Esophagus squamous epithelium (tissue), 5 donors: ENCODE data around the gene ACD. TPM values are rescaled to one million over a fixed set of nuclear protein-coding genes. Genes with fewer than 3 reads are reported as not detected.
A peak's percentile ranks its signal among the peaks of the same experiment; 100 is the strongest.

Source experiments
- DNase-seq: peaks from one replicate; lab custom pipeline; 2025; lab: John Stamatoyannopoulos, UW
- H3K27ac ChIP-seq, 4 donors: fragments of 200-600 bp; sonication (generic); one replicate each; pipeline ENCODE4 v1.5.1; 2016 to 2019; ENCODE audit warnings: mild to moderate bottlenecking in 1 of 4
- H3K27me3 ChIP-seq, 4 donors: fragments of 200-600 bp; sonication (generic); 1 replicate in 3 of 4; 2 replicates in 1 of 4; pipeline versions ENCODE4 v1.5.1 to v1.6.0; 2017 to 2021; ENCODE audit warnings: antibody characterized with exemption in 1 of 4
- H3K36me3 ChIP-seq, 3 donors: fragments of 200-600 bp; sonication (generic); one replicate each; pipeline ENCODE4 v1.5.1; 2016 to 2019
- H3K4me1 ChIP-seq, 3 donors: fragments of 200-600 bp; sonication (generic); one replicate each; pipeline ENCODE4 v1.5.1; 2017 to 2019
- H3K4me3 ChIP-seq, 4 donors: fragments of 200-600 bp; sonication (generic); 1 replicate in 3 of 4; 2 replicates in 1 of 4; pipeline ENCODE4 v1.5.1; 2016 to 2019; ENCODE audit warnings: mild to moderate bottlenecking in 2 of 4, moderate library complexity in 1 of 4
- H3K9me3 ChIP-seq, 3 donors: fragments of 200-600 bp; sonication (generic); one replicate each; pipeline ENCODE4 v1.5.1; 2016 to 2019
- CTCF ChIP-seq, 6 experiments: fragments of 450-650 bp in 4 of 6; fragments of 200-600 bp in 2 of 6; sonication (generic) in 2 of 6; IDR thresholded peaks; one replicate each; pipeline ENCODE4 v1.5.1; 2016 to 2019; ENCODE audit warnings: antibody characterized with exemption in 6 of 6, mild to moderate bottlenecking in 4 of 6, moderate library complexity in 4 of 6
- POLR2A ChIP-seq, 4 donors: fragments of 450-650 bp; IDR thresholded peaks; one replicate each; pipeline ENCODE4 v1.6.1; 2017; ENCODE audit warnings: antibody characterized with exemption in 4 of 4, mild to moderate bottlenecking in 4 of 4, moderate library complexity in 3 of 4
- WGBS, 2 donors: methylation state at CpG; one replicate each; pipeline ENCODE4 v1.1.5; 2018; 5-methylcytosine and 5-hydroxymethylcytosine counted together
- intact Hi-C: fragments of 100-400 bp; cut with DNase I; formaldehyde crosslinking; loops from one replicate; pipeline ENCODE4 v1.15.0; 2022
- total RNA-seq, 4 donors: library from RNA; depleted of rRNA; stranded (reverse); fragments of >200 nt; gene quantifications; one replicate each; pipeline ENCODE4 v1.1.0, GENCODE V29; 2016
- donor health status: DM: yes; HTN: yes; CAD: no.

The ACD gene
- total RNA-seq, 4 donors from 2014 or later, result 5.7 to 18.7 (median 8.8) TPM

DNA sequence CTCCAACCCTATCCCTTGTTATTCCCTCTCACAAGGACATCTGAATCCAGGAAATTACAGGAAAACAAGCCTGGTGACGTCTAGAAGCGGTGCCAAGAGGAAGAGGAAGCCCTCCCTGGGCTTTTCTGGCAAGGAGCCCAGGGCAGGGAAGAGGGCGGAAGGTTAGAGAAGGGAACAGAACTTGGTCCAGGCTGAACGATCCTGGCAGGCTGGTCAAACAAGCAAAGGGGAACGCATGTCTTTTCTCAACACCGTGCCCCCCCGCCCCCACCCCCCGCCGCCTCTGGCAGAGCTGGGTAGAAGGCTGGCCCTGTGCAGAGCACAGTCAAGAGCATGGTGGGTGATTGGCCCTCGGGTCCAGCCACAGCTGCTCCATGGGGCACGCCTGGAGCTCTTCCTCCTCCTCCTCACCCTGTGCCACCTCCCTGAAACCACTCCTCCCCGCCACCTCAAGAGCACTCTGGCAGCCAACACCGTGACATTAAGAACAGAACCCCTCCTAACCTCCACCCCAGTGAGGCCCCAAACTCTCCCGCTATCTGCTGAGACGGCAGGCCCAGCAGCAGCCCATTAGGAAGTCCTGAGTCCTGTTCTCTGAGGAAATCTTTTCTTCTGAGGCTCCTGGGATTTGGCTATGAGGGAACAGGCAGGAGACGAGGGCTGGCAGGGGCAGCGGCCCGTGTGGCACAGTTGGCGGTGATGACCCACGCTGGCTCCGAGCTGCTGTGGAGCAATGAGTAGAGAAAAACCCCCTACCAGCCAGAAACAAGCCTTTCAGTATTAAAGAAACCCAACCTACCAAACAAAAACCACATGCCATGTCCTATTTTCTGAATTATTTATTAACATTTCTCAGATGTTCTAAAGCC lies 13.9 kb upstream of the ACD start:
- 23 to 41% methylated on average over 15 to 20 of the region's 21 CpGs for WGBS, 2 donors
- H3K27me3 ChIP-seq, result no peaks in the 10 kb centered on the region
- no peak for DNase-seq
- peaks cover 0 to 12% (median 0%) of the 10 kb centered on the region in 3 donors for H3K36me3 ChIP-seq
- intact Hi-C loops, result loop anchor here (10.0 kb wide), 1 partner anchor 141 kb away; no protein-coding TSS in a partner anchor
- no peak for TF ChIP-seq CTCF (IDR thresholded peaks at IDR 0.05)
- no peak for TF ChIP-seq POLR2A (IDR thresholded peaks at IDR 0.05)
- H3K9me3 ChIP-seq, result no peaks in the 10 kb centered on the region
- no peak overlapping the region for H3K4me3 ChIP-seq
- peak overlapping the region; percentile 68 to 86 (median 77) for H3K27ac ChIP-seq
- H3K4me1 ChIP-seq, result peaks cover 30 to 70% (median 44%) of the 10 kb centered on the region in 3 donors

DNA sequence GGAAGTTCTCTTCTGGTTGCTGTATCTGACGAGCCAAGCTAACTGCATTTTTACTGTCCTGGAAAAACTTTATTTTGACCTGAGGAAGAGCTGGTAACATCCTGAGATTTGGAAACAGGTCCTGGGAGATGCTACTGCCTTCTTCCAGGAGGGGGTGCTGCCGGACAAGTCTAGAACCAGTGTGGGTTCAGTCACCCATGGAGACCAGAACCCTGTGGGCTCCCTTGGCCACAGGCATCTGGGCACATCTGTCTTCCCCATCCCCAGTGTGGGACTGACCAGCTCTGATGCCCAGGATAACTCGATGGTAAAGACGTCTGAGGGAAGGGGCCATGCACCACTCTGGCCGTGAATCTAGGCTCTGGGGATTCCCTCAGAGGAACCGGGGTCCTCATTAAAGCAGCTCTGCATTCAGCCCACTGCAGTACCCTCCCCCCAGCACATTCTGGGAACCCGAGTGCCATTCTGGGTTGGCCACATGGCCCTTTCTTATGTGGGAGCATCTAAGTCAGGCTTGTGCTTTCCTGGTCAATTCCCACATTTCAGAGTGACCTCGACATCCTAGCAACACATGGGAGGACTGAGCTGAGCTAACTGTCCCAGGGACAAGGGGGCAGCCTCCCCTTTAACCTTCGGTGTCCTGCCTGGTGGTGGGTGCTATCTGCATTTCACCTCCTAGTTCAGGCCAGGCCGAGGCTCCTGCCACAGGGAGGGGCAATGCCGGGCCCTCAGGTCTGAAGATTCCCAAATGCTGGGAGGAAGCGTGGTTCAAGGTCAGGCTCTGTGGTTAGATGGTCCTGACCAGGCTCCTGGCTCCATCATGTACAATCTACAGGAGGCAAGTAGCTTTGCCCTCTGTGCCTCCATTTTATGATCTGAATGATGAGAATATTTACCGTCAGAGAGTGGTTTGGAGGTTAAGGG lies 12.9 kb upstream of the ACD start:
- TF ChIP-seq POLR2A (IDR thresholded peaks at IDR 0.05) (no peak), CTCF (IDR thresholded peaks at IDR 0.05) (peak; percentile 48 to 87 (median 63))
- 20 to 43% methylated on average over 1 to 9 of the region's 13 CpGs for WGBS, 2 donors
- intact Hi-C loops, result loop anchor here (10.0 kb wide), 1 partner anchor 142 kb away; no protein-coding TSS in a partner anchor
- Histone ChIP-seq H3K27ac (peak overlapping the region; percentile 68 to 86 (median 77)), H3K27me3 (no peaks in the 10 kb centered on the region), H3K9me3 (no peaks in the 10 kb centered on the region), H3K4me3 (no peak overlapping the region), H3K36me3 (peaks cover 0 to 12% (median 0%) of the 10 kb centered on the region in 3 donors), H3K4me1 (peaks cover 33 to 70% (median 48%) of the 10 kb centered on the region in 3 donors)
- DNase-seq, result no peak

GRCh38 chr16:67672306-67672705 lies 12.2 kb upstream of the ACD start:
- Histone ChIP-seq H3K9me3 (no peaks in the 10 kb centered on the region), H3K4me3 (no peak overlapping the region), H3K27me3 (no peaks in the 10 kb centered on the region), H3K4me1 (peaks cover 38 to 70% (median 54%) of the 10 kb centered on the region in 3 donors), H3K36me3 (peaks cover 0 to 12% (median 0%) of the 10 kb centered on the region in 3 donors), H3K27ac (peak overlapping the region in 3 of 4 donors; percentile 68 to 86 (median 84))
- no peak for TF ChIP-seq POLR2A (IDR thresholded peaks at IDR 0.05)
- intact Hi-C loops, result loop anchor here (10.0 kb wide), 1 partner anchor 142 kb away; no protein-coding TSS in a partner anchor
- DNase-seq, result no peak
- WGBS, 2 donors, result 28 to 39% methylated on average over 4 of the region's 4 CpGs

- H3K27ac ChIP-seq, result no peak overlapping the region
- H3K4me1 ChIP-seq, result peaks cover 34 to 67% (median 39%) of the 10 kb centered on the region in 3 donors
- no peak for DNase-seq
- no peaks in the 10 kb centered on the region for H3K9me3 ChIP-seq
- intact Hi-C loops, result loop anchor here (10.0 kb wide), 2 partner anchors 105 to 145 kb away; partner anchors contain the start of gene CTCF
- H3K36me3 ChIP-seq, result no peaks in the 10 kb centered on the region
- no peak overlapping the region for H3K4me3 ChIP-seq
- no peaks in the 10 kb centered on the region for H3K27me3 ChIP-seq
- 77 to 81% methylated on average over 8 to 10 of the region's 10 CpGs for WGBS, 2 donors
- TF ChIP-seq POLR2A (IDR thresholded peaks at IDR 0.05), result no peak
- TF ChIP-seq CTCF (IDR thresholded peaks at IDR 0.05), result no peak
Observed at GRCh38 chr16:67669499-67670101, 9.5 kb upstream of the ACD start.
